Measurements from ENCODE around the gene RBBP5.

DNA sequence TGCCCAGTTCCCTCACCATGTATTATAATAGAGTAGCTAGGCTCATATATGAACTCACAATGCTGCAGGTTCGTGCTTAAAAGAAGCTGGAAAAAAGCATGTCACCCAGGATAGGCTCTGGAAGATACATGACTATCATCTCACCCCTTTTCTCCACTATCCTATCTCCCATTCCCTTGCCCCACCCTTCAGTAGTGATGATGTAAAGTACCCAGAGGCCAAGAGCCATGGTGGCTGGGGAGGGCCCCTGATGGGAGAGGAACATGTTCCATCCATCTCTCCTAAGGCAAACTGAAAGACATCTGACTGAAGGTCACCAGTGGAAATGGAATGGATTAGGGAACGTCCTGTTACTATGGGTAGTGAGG lies 20.3 kb upstream of the RBBP5 start:
- TF ChIP-seq, protein P1, sequence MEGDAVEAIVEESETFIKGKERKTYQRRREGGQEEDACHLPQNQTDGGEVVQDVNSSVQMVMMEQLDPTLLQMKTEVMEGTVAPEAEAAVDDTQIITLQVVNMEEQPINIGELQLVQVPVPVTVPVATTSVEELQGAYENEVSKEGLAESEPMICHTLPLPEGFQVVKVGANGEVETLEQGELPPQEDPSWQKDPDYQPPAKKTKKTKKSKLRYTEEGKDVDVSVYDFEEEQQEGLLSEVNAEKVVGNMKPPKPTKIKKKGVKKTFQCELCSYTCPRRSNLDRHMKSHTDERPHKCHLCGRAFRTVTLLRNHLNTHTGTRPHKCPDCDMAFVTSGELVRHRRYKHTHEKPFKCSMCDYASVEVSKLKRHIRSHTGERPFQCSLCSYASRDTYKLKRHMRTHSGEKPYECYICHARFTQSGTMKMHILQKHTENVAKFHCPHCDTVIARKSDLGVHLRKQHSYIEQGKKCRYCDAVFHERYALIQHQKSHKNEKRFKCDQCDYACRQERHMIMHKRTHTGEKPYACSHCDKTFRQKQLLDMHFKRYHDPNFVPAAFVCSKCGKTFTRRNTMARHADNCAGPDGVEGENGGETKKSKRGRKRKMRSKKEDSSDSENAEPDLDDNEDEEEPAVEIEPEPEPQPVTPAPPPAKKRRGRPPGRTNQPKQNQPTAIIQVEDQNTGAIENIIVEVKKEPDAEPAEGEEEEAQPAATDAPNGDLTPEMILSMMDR (IDR thresholded peaks at IDR 0.05), result no peak
- TF ChIP-seq POLR2A (IDR thresholded peaks at IDR 0.05), result no peak
